GDM1 (cell line): ENCODE results near the gene TERB1.

ENCODE experiments used
- DNase-seq: peaks from one replicate; lab custom pipeline; 2025; lab: John Stamatoyannopoulos, UW

TERB1 gene

GRCh38 chr16:66705790-66706505, 95.4 kb downstream of the TERB1 start:
- DNase-seq, result no peak
